Measurements from ENCODE around the gene PPP2R5C. TPM values are rescaled to one million over a fixed set of nuclear protein-coding genes. Genes with fewer than 3 reads are reported as not detected.

Gene PPP2R5C
- total RNA-seq, 6 donors from 2014 or later = 105 to 208 (median 133) TPM

DNA sequence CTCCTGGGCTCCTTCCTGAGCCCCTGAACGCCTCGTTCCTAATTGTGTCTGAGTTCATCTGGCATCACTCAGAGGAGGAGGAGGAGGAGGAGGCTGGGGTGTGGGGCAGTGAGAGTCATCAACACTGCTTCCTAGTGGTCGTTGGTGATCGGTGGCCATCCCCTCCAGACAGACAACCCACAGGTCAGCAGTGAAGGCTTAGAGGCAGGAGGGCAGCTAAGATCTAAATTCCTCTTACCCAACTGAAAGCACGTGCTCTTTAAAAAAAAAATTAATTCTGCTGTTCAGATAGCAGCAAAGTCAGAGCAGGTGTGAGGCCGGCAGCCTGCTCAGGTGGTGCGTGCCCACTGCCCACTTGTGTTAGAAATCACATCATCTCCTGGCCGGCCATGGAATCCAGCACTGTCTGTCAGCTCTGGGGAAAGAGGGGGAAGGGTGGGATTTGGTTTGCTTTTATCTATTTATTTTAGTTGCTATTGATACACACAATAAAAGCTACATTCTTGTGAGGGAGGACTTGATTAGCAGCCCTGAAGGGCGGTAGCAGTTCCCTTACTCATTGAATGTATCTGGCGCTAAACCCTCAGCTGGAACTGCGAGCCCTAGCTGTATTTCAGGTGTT is 46.6 kb downstream of the PPP2R5C start:
- Histone ChIP-seq H3K4me1 (peaks cover 24 to 33% (median 28%) of the 10 kb centered on the region in 4 donors), H3K27ac (peak overlapping the region; percentile 96 to 99 (median 98)), H3K4me3 (no peak overlapping the region), H3K9me3 (no peaks in the 10 kb centered on the region), H3K36me3 (no peaks in the 10 kb centered on the region), H3K27me3 (no peaks in the 10 kb centered on the region)
- no peak for TF ChIP-seq EP300 (IDR thresholded peaks at IDR 0.05)
- TF ChIP-seq POLR2A (IDR thresholded peaks at IDR 0.05) = no peak
- TF ChIP-seq, protein P1, sequence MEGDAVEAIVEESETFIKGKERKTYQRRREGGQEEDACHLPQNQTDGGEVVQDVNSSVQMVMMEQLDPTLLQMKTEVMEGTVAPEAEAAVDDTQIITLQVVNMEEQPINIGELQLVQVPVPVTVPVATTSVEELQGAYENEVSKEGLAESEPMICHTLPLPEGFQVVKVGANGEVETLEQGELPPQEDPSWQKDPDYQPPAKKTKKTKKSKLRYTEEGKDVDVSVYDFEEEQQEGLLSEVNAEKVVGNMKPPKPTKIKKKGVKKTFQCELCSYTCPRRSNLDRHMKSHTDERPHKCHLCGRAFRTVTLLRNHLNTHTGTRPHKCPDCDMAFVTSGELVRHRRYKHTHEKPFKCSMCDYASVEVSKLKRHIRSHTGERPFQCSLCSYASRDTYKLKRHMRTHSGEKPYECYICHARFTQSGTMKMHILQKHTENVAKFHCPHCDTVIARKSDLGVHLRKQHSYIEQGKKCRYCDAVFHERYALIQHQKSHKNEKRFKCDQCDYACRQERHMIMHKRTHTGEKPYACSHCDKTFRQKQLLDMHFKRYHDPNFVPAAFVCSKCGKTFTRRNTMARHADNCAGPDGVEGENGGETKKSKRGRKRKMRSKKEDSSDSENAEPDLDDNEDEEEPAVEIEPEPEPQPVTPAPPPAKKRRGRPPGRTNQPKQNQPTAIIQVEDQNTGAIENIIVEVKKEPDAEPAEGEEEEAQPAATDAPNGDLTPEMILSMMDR (IDR thresholded peaks at IDR 0.05) = no peak
- no peak for TF ChIP-seq POLR2AphosphoS5 (IDR thresholded peaks at IDR 0.05)
- no peak for ATAC-seq (ENCODE audit: low FRiP score in 2 of 2)
- no peak for DNase-seq
- 56 to 65% methylated on average over 11 of the region's 11 CpGs for WGBS, 2 donors

DNA sequence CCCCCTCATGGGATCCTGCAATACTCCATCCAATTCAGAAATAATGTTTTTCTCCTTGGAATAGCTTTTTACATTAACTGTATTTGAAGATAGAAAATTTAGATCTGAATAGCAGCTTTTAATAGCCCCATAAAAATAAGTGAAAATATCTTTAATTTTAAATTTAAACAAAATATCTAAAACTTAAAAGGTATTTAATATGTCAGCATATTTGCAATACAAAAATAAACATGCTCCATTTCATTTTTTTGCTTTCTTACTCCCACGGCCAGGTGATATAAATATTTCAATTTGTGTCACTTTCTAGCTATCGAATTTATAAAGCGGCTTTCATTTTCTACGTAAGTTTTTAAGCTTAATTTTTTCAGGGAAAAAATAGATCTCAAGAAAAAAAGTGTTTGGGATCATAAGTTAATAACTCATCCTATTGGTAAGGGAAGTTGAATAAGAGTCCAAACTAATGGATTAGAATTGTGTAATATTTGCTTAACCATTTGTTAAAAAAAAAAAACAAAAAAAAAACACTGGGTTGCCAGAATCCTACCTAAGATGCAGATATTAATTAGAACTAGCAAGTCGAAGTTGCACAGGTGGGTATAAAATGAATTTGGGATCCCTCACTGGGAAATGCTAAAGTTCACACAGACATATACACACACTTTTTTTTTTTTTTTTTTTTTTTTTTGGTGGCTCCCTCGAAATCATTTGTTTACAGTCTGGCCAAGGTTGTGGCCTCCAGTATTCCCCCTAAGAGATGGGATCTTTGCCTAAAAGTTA is 47.6 kb downstream of the PPP2R5C start:
- 40 to 45% methylated on average over 6 of the region's 6 CpGs for WGBS, 2 donors
- DNase-seq (no peak), ATAC-seq (ENCODE audit: low FRiP score in 2 of 2) (no peak)
- H3K36me3 ChIP-seq = no peaks in the 10 kb centered on the region
- H3K4me3 ChIP-seq = peak overlapping the region in 3 of 4 donors; percentile 49 to 65 (median 59)
- peaks cover 30 to 42% (median 36%) of the 10 kb centered on the region in 4 donors for H3K4me1 ChIP-seq
- H3K27ac ChIP-seq = peak overlapping the region; percentile 96 to 99 (median 98)
- no peaks in the 10 kb centered on the region for H3K9me3 ChIP-seq
- TF ChIP-seq EP300 (IDR thresholded peaks at IDR 0.05) (no peak), POLR2A (IDR thresholded peaks at IDR 0.05) (no peak), POLR2AphosphoS5 (IDR thresholded peaks at IDR 0.05) (no peak)
- TF ChIP-seq, protein P1 (IDR thresholded peaks at IDR 0.05) = no peak
- H3K27me3 ChIP-seq = no peaks in the 10 kb centered on the region

DNA sequence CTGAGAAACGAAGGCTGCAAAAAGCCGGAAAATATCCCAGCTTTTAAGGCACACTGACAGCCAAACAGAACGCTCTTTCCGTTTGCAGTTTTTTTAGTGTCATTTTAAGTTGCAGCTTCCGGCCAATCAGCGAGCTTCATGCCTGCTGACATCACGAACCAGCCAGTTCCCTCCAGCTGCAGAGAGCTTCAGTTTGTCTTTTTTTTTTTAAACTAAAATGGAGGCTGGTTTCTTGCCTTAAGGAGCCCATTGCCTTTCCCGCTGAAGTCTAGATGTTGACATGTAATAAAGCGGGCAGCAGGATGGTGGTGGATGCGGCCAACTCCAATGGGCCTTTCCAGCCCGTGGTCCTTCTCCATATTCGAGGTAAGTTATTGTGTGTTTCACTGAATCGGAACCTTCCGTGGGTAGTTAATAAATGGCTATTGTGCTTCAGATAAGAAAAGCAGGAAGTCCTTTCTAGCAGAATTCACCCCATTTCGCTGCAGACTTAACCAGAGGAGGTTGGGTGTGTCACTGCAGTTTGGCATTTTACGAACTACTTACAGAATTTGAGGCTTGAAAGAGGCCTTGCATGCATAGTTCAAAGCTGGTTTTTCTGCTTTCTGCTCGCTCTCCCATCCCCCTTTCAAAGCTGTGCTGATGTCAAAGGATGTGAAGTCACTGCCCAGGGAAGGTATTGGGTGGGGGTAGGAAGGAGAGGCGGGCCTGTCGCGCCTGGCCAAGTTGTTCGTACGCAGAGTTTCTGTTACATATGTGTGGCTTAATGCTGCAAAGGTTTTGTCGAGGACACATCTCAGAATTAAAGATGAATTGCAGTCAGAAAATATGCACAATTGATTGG is 48.4 kb downstream of the PPP2R5C start:
- Histone ChIP-seq H3K27me3 (no peaks in the 10 kb centered on the region), H3K4me3 (peak overlapping the region; percentile 49 to 67 (median 62)), H3K27ac (peak overlapping the region; percentile 96 to 99 (median 98)), H3K4me1 (peaks cover 31 to 51% (median 41%) of the 10 kb centered on the region in 4 donors), H3K9me3 (no peaks in the 10 kb centered on the region), H3K36me3 (peaks cover 0 to 3% (median 0%) of the 10 kb centered on the region in 4 donors)
- ATAC-seq (ENCODE audit: low FRiP score in 2 of 2) (peak; percentile 96 to 98), DNase-seq (peak; percentile 78 to 93)
- TF ChIP-seq, protein P1 (IDR thresholded peaks at IDR 0.05) = peak in 1 of 6 experiments; percentile 6
- TF ChIP-seq POLR2AphosphoS5 (IDR thresholded peaks at IDR 0.05) (peak; percentile 83 to 93), POLR2A (IDR thresholded peaks at IDR 0.05) (peak in 3 of 4 donors; percentile 49 to 85 (median 66)), EP300 (IDR thresholded peaks at IDR 0.05) (peak in 2 of 4 donors; percentile 72 to 79)
- WGBS, 2 donors = 0% methylated on average over 23 of the region's 23 CpGs

DNA sequence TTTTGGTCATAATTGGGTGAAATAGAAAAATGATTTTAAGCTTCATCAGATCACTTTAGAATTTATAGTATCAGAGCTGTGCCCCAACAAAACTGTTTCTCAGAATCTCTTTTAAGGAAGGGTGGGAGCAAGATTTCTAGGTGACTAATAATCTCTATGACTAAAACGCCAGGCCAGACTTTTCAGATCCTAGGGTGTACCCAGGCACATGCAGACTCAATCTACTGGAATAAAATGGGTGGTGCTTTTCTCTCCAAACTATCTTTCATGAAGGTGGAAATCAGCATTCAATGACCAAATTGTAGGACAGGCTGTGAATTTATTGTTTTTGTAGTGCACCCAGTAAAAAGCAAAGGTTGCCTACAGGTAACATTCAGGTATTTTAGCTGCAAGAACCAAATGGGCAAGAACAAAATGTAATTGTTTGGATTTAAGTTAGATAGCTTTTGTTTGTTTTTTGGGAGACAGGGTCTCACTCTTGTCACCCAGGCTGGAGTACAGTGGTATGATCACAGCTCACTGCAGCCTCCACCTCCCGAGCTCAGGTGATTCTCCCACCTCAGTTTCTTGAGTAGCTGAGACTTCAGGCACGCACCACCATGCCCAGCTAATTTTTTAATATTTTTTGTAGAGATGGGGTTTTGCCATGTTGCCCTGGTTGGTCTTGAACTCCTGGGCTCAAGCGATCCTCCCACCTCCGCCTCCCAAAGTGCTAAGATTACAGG is 49.5 kb downstream of the PPP2R5C start:
- Histone ChIP-seq H3K4me3 (peak overlapping the region in 3 of 4 donors; percentile 49 to 65 (median 59)), H3K27me3 (no peaks in the 10 kb centered on the region), H3K4me1 (peaks cover 31 to 59% (median 43%) of the 10 kb centered on the region in 4 donors), H3K9me3 (no peaks in the 10 kb centered on the region), H3K36me3 (peaks cover 0 to 4% (median 1%) of the 10 kb centered on the region in 4 donors), H3K27ac (peak overlapping the region; percentile 96 to 99 (median 98))
- WGBS, 2 donors = 63 to 64% methylated on average over 5 of the region's 5 CpGs
- TF ChIP-seq EP300 (IDR thresholded peaks at IDR 0.05) = no peak
- TF ChIP-seq POLR2A (IDR thresholded peaks at IDR 0.05) = no peak
- TF ChIP-seq, protein P1 (IDR thresholded peaks at IDR 0.05) = no peak
- TF ChIP-seq POLR2AphosphoS5 (IDR thresholded peaks at IDR 0.05) = no peak
- DNase-seq = no peak
- ATAC-seq (ENCODE audit: low FRiP score in 2 of 2) = peak in 1 of 2 donors; percentile 51

Measured in upper lobe of left lung (tissue), 6 donors.